Choroid plexus epithelial cell (primary cell): ENCODE data around the gene ERO1A.

Source experiments
- DNase-seq: peaks from one replicate; pipeline ENCODE4 v3.0.0-alpha.2; 2010; ENCODE audit warnings: low read depth
- H3K4me3 ChIP-seq: 2 replicates; pipeline ENCODE4 v1.5.1; 2011; ENCODE audit warnings: low read depth, mild to moderate bottlenecking, control low read depth, low read length, moderate library complexity
- TF ChIP-seq, protein P1 (sequence below): conservative IDR thresholded peaks from 2 replicates; pipeline ENCODE4 v1.5.1; 2011; ENCODE audit warnings: low read depth, mild to moderate bottlenecking, control low read depth, inconsistent platforms, low read length, moderate library complexity

Gene ERO1A

DNA sequence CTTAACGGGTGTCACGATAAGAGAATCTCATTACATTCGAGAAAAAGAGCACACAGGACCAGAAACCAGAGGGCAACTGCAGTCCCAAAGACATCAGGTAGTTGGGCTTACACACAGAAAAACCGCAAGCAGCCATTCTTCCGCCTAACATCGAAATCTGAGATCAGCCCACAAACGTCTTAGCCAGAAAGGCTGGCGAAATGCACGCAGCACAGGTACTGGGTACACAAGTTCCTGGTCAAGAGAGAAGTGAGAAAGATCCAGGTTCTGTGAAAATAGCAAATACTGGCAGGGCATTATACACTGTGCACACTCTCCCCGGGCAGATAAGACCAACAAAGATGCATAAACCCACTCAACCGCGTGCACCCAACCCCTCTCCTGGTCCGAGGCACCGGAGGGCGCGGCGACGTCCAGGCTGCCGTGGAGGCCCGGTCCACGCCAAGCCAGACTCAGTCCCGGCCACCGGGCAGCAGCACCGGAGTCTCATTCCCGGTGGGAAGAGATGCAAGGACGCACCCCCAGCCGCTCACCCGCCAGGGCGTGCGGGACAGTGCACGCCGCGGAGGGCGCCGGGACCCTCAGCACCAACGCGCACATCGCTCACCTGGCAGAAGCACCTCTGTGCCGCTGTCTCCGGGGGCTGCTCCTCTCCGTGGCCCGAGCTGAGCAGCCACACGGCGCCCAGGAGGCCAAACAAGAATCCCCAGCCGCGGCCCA lies 437 bp downstream of the ERO1A start:
- peak; percentile 63 for DNase-seq
- TF ChIP-seq, protein P1, sequence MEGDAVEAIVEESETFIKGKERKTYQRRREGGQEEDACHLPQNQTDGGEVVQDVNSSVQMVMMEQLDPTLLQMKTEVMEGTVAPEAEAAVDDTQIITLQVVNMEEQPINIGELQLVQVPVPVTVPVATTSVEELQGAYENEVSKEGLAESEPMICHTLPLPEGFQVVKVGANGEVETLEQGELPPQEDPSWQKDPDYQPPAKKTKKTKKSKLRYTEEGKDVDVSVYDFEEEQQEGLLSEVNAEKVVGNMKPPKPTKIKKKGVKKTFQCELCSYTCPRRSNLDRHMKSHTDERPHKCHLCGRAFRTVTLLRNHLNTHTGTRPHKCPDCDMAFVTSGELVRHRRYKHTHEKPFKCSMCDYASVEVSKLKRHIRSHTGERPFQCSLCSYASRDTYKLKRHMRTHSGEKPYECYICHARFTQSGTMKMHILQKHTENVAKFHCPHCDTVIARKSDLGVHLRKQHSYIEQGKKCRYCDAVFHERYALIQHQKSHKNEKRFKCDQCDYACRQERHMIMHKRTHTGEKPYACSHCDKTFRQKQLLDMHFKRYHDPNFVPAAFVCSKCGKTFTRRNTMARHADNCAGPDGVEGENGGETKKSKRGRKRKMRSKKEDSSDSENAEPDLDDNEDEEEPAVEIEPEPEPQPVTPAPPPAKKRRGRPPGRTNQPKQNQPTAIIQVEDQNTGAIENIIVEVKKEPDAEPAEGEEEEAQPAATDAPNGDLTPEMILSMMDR: no peak
- peak overlapping the region; percentile 95 for H3K4me3 ChIP-seq

DNA sequence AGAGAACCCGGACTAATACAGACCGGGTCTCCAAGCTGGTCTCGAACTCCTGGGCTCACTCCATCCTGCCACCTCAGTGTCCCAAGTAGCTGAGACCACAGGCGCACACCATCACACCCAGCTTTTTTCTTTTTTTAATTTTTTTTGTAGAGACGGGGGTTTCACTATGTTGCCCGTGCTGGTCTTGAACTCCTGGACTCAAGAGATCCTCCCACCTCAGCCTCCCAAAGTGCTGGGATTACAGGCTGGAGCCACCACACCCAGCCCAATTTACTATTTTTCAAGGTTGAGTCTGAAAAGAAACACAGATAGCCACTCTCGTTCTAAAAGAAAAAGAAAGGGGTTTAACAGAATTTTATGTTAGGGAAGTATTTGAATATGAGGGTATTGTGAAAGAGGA lies 1.8 kb downstream of the ERO1A start:
- no peak for DNase-seq
- H3K4me3 ChIP-seq: no peak overlapping the region
- TF ChIP-seq, protein P1: no peak

DNA sequence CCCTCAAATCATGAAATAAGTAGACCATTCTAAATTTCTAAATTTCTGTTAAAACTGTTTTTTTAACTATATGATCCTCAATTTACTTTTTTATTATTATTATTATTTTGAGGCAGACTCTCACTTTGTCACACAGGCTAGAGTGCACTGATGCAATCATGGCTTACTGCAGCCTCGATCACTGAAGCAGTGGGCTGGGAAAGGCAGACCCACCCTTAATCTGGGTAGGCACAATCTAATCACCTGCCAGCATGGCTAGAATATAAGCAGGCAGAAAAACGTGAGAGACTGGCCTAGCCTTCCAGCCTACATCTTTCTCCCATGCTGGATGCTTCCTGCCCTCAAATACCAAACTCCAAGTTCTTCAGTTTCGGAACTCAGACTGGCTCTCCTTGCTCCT lies 2.3 kb downstream of the ERO1A start:
- DNase-seq: no peak
- no peak overlapping the region for H3K4me3 ChIP-seq
- TF ChIP-seq, protein P1: no peak

DNA sequence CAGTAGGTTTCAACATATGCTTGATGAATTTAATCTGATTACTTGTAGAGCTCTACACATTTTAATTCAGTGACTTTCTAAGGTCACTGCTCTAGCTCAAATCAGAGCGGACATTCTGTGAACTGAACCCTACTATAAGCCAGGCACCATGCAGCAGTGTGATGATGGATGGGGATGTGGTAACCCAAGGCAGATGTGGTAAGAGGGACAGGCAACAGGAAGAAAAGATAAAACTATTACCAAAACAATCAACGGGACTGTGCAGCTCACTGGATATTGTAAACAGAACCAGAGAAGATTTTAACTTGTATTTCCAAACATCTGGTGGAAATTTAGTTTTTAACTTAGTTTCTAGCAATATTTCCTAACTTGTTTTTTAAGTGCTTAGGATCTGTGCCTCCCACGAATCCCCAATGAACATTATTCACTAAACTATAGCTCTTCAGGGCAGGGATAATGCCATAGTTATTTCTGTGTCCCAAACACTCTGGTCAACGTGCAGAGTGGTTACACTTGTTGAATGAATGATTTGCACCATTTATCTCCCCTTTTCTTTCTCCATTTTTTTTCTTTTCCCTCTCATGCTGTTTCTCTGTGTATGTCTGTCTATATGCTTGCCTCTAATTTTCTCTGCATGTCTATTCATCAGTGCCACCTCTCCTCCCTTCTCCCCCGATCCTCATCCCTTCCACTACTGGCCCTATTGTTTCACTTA lies 3.0 kb downstream of the ERO1A start:
- no peak overlapping the region for H3K4me3 ChIP-seq
- DNase-seq: peak; percentile 57
- TF ChIP-seq, protein P1: no peak

GRCh38 chr14:52690983-52691760 lies 4.2 kb downstream of the ERO1A start:
- no peak for DNase-seq
- TF ChIP-seq, protein P1: no peak
- no peak overlapping the region for H3K4me3 ChIP-seq

DNA sequence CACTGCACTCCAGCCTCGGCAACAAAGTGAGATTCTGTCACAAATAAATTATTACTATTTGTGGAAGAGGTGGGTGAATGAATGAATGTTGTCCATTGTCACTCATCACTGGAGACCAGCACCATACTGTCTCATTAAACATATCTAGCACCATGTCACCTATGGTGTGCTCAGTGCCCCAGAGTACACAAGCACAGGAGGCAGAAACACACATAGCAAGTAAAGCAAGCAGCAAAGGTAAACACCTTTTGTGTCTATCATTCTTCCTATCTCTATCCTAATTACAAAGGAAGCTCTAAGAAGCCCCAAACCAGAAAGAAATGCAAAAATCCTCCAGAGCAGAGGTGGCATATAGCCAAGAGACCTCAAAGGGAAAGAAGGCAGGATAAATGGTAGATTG lies 9.2 kb downstream of the ERO1A start:
- no peak for DNase-seq

More for the DNA sequence above, 9.2 kb downstream of the ERO1A start:
- TF ChIP-seq, protein P1: no peak
- H3K4me3 ChIP-seq: no peak overlapping the region
